ENCODE results near the gene DAB2IP. TPM values are rescaled to one million over a fixed set of nuclear protein-coding genes. Genes with fewer than 3 reads are reported as not detected.

DAB2IP gene
- polyA plus RNA-seq, 1 donor from 2014 or later: 17.3 TPM

DNA sequence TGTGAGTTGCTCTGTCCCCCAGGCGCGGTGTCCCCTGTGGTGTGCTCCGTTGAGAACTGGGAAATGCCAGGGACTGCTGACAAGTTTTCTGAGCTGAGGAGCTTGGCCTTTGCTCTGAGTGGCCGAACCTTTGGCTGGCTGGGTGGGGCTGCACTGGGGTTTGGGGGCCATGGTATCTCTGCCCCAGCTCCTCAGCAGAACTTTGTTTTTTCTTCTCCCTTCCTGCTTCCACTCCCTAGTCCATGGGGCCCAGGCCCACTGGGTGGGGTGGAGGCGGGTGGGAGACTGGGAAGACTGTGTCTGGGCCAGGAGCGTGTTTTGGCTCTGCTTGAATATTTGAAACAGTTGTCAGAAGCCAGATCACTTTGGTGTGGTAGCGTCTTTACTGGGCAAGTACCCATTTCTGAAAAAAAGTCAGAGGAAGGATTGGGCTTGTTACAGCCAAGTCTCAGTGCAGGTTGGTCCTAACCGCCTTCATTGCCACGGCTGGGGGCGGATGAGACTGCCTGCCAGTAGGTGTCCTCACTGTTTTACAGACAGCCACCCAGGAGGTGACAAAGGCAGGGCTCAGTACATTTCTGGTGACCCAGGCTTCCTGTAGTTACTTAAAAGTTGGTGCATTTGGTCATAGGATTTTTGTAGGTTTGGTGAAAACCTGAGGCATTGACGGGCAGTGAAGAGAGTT, 92.7 kb downstream of the DAB2IP start:
- H3K9ac ChIP-seq (ENCODE audit: low read length): peak overlapping the region; percentile 15
- H3K36me3 ChIP-seq (ENCODE audit: insufficient read depth, low read length): no peaks in the 10 kb centered on the region
- no peak overlapping the region for H3K27ac ChIP-seq (ENCODE audit: low read length)
- H3K27me3 ChIP-seq (ENCODE audit: insufficient read depth, low read depth, low read length): no peaks in the 10 kb centered on the region
- H3F3A ChIP-seq (ENCODE audit: insufficient read depth, low read length, poor library complexity, severe bottlenecking): no peaks in the 10 kb centered on the region
- no peak overlapping the region for H2AFZ ChIP-seq (ENCODE audit: low read depth, low read length)
- TF ChIP-seq TAF1 (IDR thresholded peaks at IDR 0.05; ENCODE audit: low read depth): no peak
- peak; percentile 48 for TF ChIP-seq SMC3 (conservative IDR thresholded peaks at IDR 0.05; ENCODE audit: poor library complexity)
- TF ChIP-seq POLR2AphosphoS5 (IDR thresholded peaks at IDR 0.05): no peak
- TF ChIP-seq EP300 (conservative IDR thresholded peaks at IDR 0.05; ENCODE audit: poor library complexity, severe bottlenecking): no peak
- TF ChIP-seq MXI1 (conservative IDR thresholded peaks at IDR 0.05; ENCODE audit: poor library complexity, severe bottlenecking): no peak
- TF ChIP-seq, protein P1, sequence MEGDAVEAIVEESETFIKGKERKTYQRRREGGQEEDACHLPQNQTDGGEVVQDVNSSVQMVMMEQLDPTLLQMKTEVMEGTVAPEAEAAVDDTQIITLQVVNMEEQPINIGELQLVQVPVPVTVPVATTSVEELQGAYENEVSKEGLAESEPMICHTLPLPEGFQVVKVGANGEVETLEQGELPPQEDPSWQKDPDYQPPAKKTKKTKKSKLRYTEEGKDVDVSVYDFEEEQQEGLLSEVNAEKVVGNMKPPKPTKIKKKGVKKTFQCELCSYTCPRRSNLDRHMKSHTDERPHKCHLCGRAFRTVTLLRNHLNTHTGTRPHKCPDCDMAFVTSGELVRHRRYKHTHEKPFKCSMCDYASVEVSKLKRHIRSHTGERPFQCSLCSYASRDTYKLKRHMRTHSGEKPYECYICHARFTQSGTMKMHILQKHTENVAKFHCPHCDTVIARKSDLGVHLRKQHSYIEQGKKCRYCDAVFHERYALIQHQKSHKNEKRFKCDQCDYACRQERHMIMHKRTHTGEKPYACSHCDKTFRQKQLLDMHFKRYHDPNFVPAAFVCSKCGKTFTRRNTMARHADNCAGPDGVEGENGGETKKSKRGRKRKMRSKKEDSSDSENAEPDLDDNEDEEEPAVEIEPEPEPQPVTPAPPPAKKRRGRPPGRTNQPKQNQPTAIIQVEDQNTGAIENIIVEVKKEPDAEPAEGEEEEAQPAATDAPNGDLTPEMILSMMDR (IDR thresholded peaks at IDR 0.05; ENCODE audit: poor library complexity, severe bottlenecking): peak; percentile 60
- TF ChIP-seq RAD21 (conservative IDR thresholded peaks at IDR 0.05): peak; percentile 62
- TF ChIP-seq EZH2 (IDR thresholded peaks at IDR 0.05; ENCODE audit: borderline replicate concordance, insufficient read depth, low read length, poor library complexity, severe bottlenecking): no peak
- no peak for TF ChIP-seq REST (IDR thresholded peaks at IDR 0.05; ENCODE audit: borderline replicate concordance)
- H4K20me1 ChIP-seq (ENCODE audit: insufficient read depth): peaks cover 3% of the 10 kb centered on the region
- no peaks in the 10 kb centered on the region for H3K9me2 ChIP-seq (ENCODE audit: insufficient read depth, low read length)
- peak overlapping the region; percentile 54 for H3K4me3 ChIP-seq (ENCODE audit: low read length)
- H3K9me3 ChIP-seq (ENCODE audit: low read length): no peaks in the 10 kb centered on the region
- no peak overlapping the region for H3K4me2 ChIP-seq (ENCODE audit: low read length)
- H3K79me2 ChIP-seq (replicated peaks; ENCODE audit: insufficient read depth, low read length): peaks cover 29% of the 10 kb centered on the region

DNA sequence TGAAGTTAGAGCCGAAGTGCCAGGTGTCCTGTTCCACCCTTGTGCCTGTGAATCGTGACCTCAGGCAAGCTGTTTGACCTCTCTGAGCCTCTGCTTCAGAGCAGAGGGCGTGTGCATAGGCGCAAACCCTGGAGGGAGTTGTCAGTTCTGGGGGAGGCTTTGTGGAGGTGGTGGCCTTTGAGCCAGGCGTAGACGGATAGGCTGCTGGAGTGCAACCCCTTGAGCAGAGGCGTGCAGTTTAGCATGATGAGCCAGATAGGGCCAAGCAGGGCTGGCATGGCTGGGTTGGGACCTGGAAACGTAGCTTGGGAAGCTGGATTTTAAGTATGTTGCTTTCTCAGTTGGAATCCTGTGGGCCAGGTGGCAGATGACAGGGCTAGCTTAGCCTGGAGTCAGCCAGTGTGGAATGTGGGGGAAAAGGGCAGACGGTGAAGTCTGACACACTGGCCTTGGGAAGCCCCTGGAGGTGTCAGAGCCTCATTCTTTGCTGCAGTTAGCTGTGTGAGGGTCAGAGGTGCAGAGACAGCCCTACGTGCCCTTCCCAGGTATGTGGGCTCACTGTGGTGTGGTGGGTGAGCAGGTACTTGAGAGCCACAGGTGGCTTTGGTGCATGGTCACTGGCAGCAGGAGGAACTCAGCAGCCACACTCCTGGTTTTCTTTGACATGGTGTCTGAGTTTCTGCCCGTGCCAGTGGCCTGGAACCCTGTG, 93.4 kb downstream of the DAB2IP start:
- Histone ChIP-seq H3K9ac (ENCODE audit: low read length) (no peak overlapping the region), H3K27me3 (ENCODE audit: insufficient read depth, low read depth, low read length) (no peaks in the 10 kb centered on the region), H3K27ac (ENCODE audit: low read length) (no peak overlapping the region), H3K9me3 (ENCODE audit: low read length) (no peaks in the 10 kb centered on the region), H4K20me1 (ENCODE audit: insufficient read depth) (peaks cover 3% of the 10 kb centered on the region), H2AFZ (ENCODE audit: low read depth, low read length) (no peak overlapping the region), H3F3A (ENCODE audit: insufficient read depth, low read length, poor library complexity, severe bottlenecking) (no peaks in the 10 kb centered on the region), H3K36me3 (ENCODE audit: insufficient read depth, low read length) (no peaks in the 10 kb centered on the region), H3K4me3 (ENCODE audit: low read length) (no peak overlapping the region), H3K79me2 (replicated peaks; ENCODE audit: insufficient read depth, low read length) (peaks cover 33% of the 10 kb centered on the region), H3K4me2 (ENCODE audit: low read length) (no peak overlapping the region), H3K9me2 (ENCODE audit: insufficient read depth, low read length) (no peaks in the 10 kb centered on the region)
- TF ChIP-seq MXI1 (conservative IDR thresholded peaks at IDR 0.05; ENCODE audit: poor library complexity, severe bottlenecking) (no peak), POLR2AphosphoS5 (IDR thresholded peaks at IDR 0.05) (no peak), EZH2 (IDR thresholded peaks at IDR 0.05; ENCODE audit: borderline replicate concordance, insufficient read depth, low read length, poor library complexity, severe bottlenecking) (no peak), EP300 (conservative IDR thresholded peaks at IDR 0.05; ENCODE audit: poor library complexity, severe bottlenecking) (no peak), TAF1 (IDR thresholded peaks at IDR 0.05; ENCODE audit: low read depth) (no peak)

Data from neural cell (in vitro differentiated cells).